D721Med (cell line): Measurements from ENCODE around the gene OR10G7.

Experiments
- DNase-seq: peaks from one replicate; pipeline ENCODE4 v3.0.0; 2011; ENCODE audit warnings: low spot score; ENCODE audit not compliant: insufficient read length
- FAIRE-seq: peaks from 2 replicates; lab custom pipeline; 2011; peaks lifted over from hg19 to GRCh38; lab: Jason Lieb, UNC
- CTCF ChIP-seq: IDR thresholded peaks from 2 replicates; pipeline ENCODE4 v1.5.1; 2012; ENCODE audit warnings: mild to moderate bottlenecking, control low read depth; ENCODE audit not compliant: insufficient read depth; ENCODE audit errors: missing control alignments

OR10G7 gene

GRCh38 chr11:124071623-124071948 is 30.5 kb upstream of the OR10G7 start:
- no peak for FAIRE-seq
- no peak for TF ChIP-seq CTCF
- no peak for DNase-seq

GRCh38 chr11:124070915-124071622 is 29.9 kb upstream of the OR10G7 start:
- DNase-seq: no peak
- peak; percentile 67 for FAIRE-seq
- TF ChIP-seq CTCF: peak; percentile 77

GRCh38 chr11:124069429-124070401 is 28.6 kb upstream of the OR10G7 start:
- TF ChIP-seq CTCF: peak; percentile 64
- DNase-seq (no peak), FAIRE-seq (no peak)

- FAIRE-seq (no peak), DNase-seq (no peak)
- TF ChIP-seq CTCF: no peak
Measured at GRCh38 chr11:124068601-124069110, 27.5 kb upstream of the OR10G7 start.

GRCh38 chr11:124052966-124053365 is 11.8 kb upstream of the OR10G7 start:
- FAIRE-seq (no peak), DNase-seq (no peak)
- no peak for TF ChIP-seq CTCF

- TF ChIP-seq CTCF: no peak
- no peak for FAIRE-seq
- DNase-seq: no peak
Measured at GRCh38 chr11:124050748-124051147, 9.6 kb upstream of the OR10G7 start.
